Stimulated activated CD8-positive, alpha-beta memory T cell treated with anti-CD3 and anti-CD28 coated beads, Interleukin-4, amount 100 ng/mL, for 24 hours (primary cell): ENCODE results near the gene TRIM69.
"Not testable (repeated sequence)": the region's sequence is repeated elsewhere in the genome, so short reads cannot be mapped to it uniquely, and the experiment has no call there.

Experiments used
- DNase-seq: peaks from one replicate; pipeline ENCODE4 v3.0.0-alpha.2; 2020; ENCODE audit warnings: low read depth

The TRIM69 gene

DNA sequence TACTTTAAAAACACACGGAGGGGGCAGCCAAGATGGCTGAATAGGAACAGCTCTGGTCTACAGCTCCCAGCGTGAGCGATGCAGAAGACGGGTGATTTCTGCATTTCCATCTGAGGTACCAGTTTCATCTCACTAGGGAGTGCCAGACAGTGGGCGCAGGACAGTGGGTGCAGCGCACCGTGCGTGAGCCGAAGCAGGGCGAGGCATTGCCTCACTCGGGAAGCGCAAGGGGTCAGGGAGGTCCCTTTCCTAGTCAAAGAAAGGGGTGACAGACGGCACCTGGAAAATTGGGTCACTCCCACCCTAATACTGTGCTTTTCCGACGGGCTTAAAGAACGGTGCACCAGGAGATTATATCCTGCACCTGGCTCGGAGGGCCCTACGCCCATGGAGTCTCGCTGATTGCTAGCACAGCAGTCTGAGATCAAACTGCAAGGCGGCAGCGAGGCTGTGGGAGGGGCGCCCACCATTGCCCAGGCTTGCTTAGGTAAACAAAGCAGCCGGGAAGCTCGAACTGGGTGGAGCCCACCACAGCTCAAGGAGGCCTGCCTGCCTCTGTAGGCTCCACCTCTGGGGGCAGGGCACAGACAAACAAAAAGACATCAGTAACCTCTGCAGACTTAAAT lies 3.0 kb downstream of the TRIM69 start:
- not testable (repeated sequence) for DNase-seq

GRCh38 chr15:44743454-44743853 lies 7.1 kb downstream of the TRIM69 start:
- not testable (repeated sequence) for DNase-seq

GRCh38 chr15:44753345-44753744 lies 17.0 kb downstream of the TRIM69 start:
- DNase-seq, result no peak

DNA sequence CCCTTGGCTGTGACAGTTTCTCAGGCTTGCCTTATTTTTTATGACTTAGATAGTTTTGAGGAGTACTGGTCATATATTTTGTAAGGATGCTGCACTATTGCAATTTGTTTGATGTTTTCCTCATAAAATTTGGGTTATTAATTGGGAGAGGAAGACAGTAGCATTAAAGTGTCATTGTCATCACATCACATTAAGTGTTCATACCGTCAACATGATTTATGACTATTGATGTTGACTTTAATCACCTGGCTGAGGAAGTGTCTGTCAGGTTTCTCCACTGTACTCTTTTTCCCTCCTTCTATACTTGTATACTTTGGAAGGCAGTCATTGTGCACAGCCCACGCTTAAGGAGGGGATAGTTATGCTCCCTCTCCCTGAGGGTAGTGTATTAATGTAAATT lies 26.9 kb downstream of the TRIM69 start:
- DNase-seq, result no peak

GRCh38 chr15:44763848-44764247 lies 27.5 kb downstream of the TRIM69 start:
- no peak for DNase-seq

DNA sequence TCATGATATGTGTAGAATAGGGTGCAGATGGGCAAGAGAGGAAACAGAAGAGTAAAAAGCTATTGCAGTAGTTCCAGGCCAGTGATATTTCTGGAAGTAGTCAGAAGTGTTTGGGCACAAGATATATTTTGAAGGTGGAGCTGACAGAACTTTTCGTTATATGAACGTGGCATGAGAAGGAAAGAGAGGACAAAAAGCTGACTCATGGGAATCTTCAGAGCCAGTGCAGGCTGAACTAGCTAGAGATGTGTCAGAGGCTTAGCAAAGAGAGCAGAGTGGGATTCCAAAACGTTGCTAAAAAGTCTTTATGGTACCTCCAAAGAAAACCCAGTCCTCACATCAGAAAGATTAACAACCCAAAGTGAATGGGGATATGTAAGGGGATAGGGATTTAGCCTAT lies 28.7 kb downstream of the TRIM69 start:
- DNase-seq, result no peak

DNA sequence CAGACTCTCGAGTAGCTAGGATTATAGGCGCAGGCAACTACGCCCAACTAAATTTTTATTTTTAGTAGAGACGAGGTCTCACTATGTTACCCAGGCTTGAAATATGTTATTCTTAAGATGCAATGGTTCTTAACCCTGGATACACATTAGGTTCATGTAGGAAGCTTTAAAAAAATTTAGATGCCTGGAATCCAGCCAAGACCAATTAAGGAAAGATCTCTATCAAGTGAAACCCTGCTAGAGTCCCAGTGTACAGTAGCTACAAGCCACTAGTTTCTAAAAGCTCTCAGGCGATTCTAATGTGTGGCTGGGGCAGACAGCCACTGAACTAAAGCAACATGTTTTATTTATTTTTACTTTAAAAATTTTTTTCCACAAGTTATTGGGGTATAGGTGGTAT lies 33.2 kb downstream of the TRIM69 start:
- DNase-seq, result no peak

GRCh38 chr15:44770715-44771114 lies 34.4 kb downstream of the TRIM69 start:
- DNase-seq, result not testable (repeated sequence)

DNA sequence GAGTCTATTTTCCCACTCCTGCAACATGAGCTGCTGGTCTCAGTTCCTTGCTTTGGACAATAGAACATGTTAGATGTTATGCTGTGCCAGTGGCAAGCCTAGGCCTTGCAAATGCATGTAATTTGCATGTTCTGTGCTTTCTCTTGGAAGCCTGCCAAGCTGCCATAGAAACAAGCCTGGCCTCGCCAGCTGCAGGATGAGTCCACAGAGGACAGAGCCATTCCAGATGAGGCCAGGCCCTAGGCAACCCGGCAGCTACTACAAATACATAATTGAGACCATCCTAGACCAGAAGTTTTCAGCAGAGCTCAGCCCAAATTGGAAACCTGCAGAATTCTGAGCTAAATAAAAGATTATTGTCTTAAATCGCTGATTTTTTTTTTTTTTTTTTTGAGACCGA lies 39.6 kb downstream of the TRIM69 start:
- no peak for DNase-seq

DNA sequence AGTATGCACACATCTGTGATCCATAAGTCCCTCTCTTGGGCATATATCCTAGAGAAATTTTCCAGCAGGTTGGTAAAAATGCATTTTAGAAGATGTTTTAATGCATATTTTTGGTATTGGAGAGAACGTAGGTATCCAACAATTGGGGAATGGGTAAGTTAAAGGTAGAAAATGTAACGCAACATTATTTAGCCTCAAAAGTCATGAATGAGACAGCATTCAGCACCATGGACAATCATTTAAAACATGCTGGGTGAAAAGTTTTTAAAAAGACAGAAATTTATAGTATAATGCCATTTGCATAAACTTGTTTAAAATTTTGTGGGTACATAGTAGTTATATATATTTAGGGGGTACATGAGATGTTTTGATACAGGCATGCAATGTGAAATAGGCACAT lies 43.4 kb downstream of the TRIM69 start:
- no peak for DNase-seq

GRCh38 chr15:44780608-44781007 lies 44.3 kb downstream of the TRIM69 start:
- DNase-seq, result no peak

DNA sequence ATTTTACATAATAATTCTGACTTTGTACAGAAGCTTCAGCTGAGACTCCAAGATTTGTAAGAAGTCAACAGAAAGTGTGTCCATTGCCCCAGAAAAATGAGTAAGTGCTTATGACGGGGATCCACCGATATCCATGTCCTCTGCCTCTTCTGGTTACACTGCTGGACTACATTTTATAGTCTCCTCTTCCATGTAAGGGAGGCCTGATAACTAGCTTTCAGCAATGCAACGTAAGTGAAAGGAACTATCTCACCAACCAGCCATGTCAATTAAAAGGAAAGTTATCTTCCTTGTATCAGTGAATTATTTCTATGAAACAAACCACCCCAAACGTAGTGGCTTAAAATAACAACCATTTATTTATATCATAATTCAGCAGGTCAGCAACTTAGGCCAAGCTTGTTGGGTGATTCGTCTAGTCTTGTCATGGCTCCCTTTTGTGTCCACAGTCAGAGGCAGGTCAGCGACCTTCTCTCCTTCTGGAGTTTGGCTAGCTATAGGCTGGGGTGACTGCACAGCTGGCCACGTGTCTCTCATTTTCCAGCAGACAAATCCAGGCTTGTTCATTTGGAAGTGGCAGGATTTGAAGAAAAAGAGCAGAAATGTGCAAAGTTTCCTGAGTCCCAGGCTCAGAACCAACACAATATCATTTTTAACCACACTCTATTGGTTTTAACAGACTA lies 44.9 kb downstream of the TRIM69 start:
- DNase-seq, result no peak

DNA sequence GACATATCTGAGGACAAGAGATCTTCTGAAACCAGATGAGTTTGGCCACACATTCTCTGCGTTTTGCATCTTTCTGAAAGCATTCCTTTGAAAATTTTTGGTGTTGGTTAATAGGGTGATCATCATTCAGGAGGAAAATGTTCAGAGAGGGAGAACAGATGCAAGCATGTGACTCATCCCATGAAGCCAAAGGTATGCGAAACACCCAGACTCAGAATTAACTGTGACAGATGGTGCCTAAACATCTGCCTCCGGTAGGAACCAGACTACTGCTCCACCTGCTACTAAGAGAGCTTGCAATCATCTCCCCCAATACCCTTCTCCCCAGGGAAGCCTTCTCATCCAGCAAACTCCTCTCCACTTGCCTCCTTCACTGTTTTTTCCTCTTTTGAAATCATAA lies 46.2 kb downstream of the TRIM69 start:
- DNase-seq, result no peak

DNA sequence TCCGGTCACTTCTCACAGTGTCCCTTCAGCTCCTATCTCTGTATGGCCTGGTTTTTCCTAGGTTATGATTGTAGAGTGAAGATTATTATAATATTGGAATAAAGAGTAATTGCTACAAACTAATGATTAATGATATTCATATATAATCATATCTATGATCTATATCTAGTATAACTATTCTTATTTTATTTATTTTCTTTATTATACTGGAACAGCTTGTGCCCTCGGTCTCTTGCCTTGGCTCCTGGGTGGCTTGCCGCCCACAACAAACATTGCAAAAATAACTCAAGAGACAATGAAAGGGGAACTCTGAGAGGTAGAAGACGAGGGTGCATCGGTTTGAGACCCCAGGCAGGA lies 48.6 kb downstream of the TRIM69 start:
- DNase-seq, result not testable (repeated sequence)

- peak; percentile 12 for DNase-seq
Observed at GRCh38 chr15:44788748-44789147, 52.4 kb downstream of the TRIM69 start.

DNA sequence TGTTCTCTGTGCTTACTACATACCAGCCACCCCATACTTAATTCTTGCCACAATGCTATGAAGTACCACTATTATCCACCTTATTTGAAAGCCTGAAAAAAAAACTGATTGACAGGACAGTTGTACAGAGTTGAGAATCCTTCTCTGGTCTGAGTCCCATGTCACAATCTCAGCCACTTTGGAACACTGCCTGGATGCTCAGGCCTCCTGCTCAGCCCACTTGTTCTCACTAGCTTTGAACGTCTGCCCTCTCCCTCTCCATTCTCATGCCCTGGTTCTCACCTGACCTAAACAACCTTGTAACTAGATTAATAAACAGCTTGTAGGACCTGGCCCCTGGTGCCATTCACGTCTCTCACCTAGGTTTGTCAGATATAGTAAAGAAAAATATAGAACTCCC lies 53.9 kb downstream of the TRIM69 start:
- DNase-seq, result no peak

- DNase-seq, result no peak
Observed at GRCh38 chr15:44790656-44791055, 54.3 kb downstream of the TRIM69 start.

GRCh38 chr15:44792715-44793114 lies 56.4 kb downstream of the TRIM69 start:
- DNase-seq, result no peak

DNA sequence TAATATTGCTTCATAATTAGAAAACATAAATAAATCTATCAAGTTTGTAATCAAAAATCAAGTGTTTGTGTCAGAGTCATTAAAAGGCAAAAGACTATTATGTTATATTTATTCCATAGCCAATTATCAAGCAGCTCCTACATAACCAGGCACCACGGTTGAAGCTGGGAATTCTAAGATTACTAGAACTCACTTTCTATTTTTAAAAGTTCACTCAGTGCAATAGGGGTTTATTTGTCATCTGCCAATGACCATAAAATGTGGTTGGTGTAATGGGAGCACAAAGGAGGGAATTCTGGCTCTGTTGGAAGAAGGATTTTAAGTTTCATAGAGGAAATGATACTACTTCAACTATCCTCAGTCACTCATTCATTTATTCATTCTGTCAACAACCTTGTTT lies 57.7 kb downstream of the TRIM69 start:
- DNase-seq, result no peak

- DNase-seq, result no peak
Observed at GRCh38 chr15:44796508-44796907, 60.2 kb downstream of the TRIM69 start.

DNA sequence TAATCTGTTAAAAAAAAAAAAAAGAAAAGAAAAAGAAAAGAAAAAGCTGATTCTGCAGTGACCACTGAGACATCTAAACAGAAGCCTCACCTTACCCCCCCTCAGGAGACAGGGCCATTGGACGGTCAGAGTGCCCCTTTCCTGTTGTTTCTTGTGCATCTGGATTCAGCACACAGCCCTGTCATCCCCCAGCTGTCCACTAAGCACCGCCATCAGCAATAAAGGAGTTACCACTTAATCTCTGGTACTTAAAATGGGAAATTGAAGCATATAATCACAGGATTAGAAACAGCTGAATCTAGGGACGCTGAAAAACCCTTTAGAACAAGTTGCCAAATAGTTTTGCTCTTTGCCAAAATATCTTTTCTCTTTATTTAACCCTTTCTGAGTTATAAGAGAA lies 62.5 kb downstream of the TRIM69 start:
- no peak for DNase-seq

- no peak for DNase-seq
Observed at GRCh38 chr15:44801364-44801763, 65.0 kb downstream of the TRIM69 start.

GRCh38 chr15:44801797-44802196 lies 65.5 kb downstream of the TRIM69 start:
- no peak for DNase-seq

DNA sequence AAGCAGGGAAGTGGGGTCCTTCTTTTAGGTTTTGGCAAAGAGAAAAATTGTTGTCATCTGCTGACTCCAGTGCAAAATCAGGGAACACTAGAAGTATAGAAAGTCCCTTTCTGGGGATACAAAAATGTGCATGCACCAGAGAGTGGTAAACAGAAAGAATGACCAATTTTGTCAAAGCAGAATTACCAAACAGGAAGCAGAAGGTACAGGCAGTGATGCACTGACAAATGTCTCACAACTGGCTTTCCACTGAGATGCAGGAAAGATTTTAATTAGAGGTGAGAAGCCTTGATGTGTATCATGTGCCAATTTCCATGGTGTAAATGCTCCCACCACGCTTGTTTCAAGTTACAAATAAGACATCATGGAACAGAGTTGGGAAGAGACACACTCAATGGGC lies 66.0 kb downstream of the TRIM69 start:
- DNase-seq, result no peak
